HepG2 (cell line): ENCODE measurements around the gene PJA2. TPM values are rescaled to one million over a fixed set of nuclear protein-coding genes. Genes with fewer than 3 reads are reported as not detected.

Experiments
- AGO1 ChIP-seq: fragments of 200-400 bp; formaldehyde crosslinking; IDR thresholded peaks from 2 replicates; pipeline ENCODE4 v1.6.1; 2017; ENCODE audit warnings: mild to moderate bottlenecking, low read depth, low read length, moderate library complexity; ENCODE audit not compliant: poor library complexity, severe bottlenecking
- ARID5B ChIP-seq: IDR thresholded peaks from 2 replicates; pipeline ENCODE4 v1.4.0; 2020; ENCODE audit warnings: mild to moderate bottlenecking, missing genetic modification reagents
- BRD4 ChIP-seq: sonication (generic); formaldehyde crosslinking; IDR thresholded peaks from 2 replicates; pipeline ENCODE4 v1.4.0; 2020; ENCODE audit warnings: missing genetic modification reagents
- CEBPG ChIP-seq: IDR thresholded peaks from 2 replicates; pipeline ENCODE4 v1.6.1; 2016
- CENPX ChIP-seq: sonication (generic); formaldehyde crosslinking; IDR thresholded peaks from 2 replicates; pipeline ENCODE4 v1.9.0; 2021; ENCODE audit warnings: mild to moderate bottlenecking, missing genetic modification reagents, moderate library complexity
- DBP ChIP-seq: sonication (generic); formaldehyde crosslinking; IDR thresholded peaks from 2 replicates; pipeline ENCODE4 v1.4.0; 2020; ENCODE audit warnings: missing genetic modification reagents; ENCODE audit errors: not compliant biosample characterization
- ERF ChIP-seq: IDR thresholded peaks from 2 replicates; pipeline ENCODE4 v1.6.1; 2018; ENCODE audit warnings: missing biosample characterization, missing genetic modification reagents
- KDM1A ChIP-seq: IDR thresholded peaks from 2 replicates; pipeline ENCODE4 v1.6.1; 2016; ENCODE audit warnings: missing compliant biosample characterization
- KDM6A ChIP-seq: IDR thresholded peaks from 2 replicates; pipeline ENCODE4 v1.6.1; 2016; ENCODE audit warnings: low read depth
- POLR2A ChIP-seq, 2 experiments: IDR thresholded peaks; 2 replicates each; pipeline ENCODE4 v1.6.1; 2011; ENCODE audit warnings: low read depth in 2 of 2, low read length in 2 of 2, mild to moderate bottlenecking in 1 of 2, moderate library complexity in 1 of 2; ENCODE audit not compliant: insufficient read depth in 1 of 2
- RBAK ChIP-seq: sonication (generic); formaldehyde crosslinking; IDR thresholded peaks from 2 replicates; pipeline ENCODE4 v1.5.1; 2020; ENCODE audit warnings: mild to moderate bottlenecking, missing genetic modification reagents
- RFXAP ChIP-seq: sonication (generic); formaldehyde crosslinking; IDR thresholded peaks from 2 replicates; pipeline ENCODE4 v1.4.0; 2020; ENCODE audit warnings: missing genetic modification reagents, borderline replicate concordance
- SKI ChIP-seq: fragments of 450-650 bp; IDR thresholded peaks from one replicate; pipeline ENCODE4 v1.6.1; 2018; ENCODE audit warnings: mild to moderate bottlenecking; ENCODE audit not compliant: partially characterized antibody
- SNRNP70 ChIP-seq: fragments of 200-400 bp; formaldehyde crosslinking; IDR thresholded peaks from 2 replicates; pipeline ENCODE4 v1.6.1; 2017; ENCODE audit warnings: mild to moderate bottlenecking, low read depth, low read length, moderate library complexity
- SP2 ChIP-seq: sonication (generic); formaldehyde crosslinking; IDR thresholded peaks from 2 replicates; pipeline ENCODE4 v1.5.1; 2020; ENCODE audit warnings: mild to moderate bottlenecking, missing genetic modification reagents
- ZC3H13 ChIP-seq: sonication (generic); formaldehyde crosslinking; IDR thresholded peaks from 2 replicates; pipeline ENCODE4 v1.8.1; 2023; ENCODE audit warnings: mild to moderate bottlenecking, missing genetic modification reagents, moderate library complexity
- ZFP1 ChIP-seq: IDR thresholded peaks from 2 replicates; pipeline ENCODE4 v1.6.1; 2016
- ZNF234 ChIP-seq: sonication (generic); formaldehyde crosslinking; conservative IDR thresholded peaks from 2 replicates; pipeline ENCODE4 v1.5.1; 2020; ENCODE audit warnings: mild to moderate bottlenecking, missing genetic modification reagents
- ZNF333 ChIP-seq: sonication (generic); formaldehyde crosslinking; IDR thresholded peaks from 2 replicates; pipeline ENCODE4 v1.4.0; 2020; ENCODE audit warnings: mild to moderate bottlenecking, missing genetic modification reagents, borderline replicate concordance
- ZNF33B ChIP-seq: sonication (generic); formaldehyde crosslinking; IDR thresholded peaks from 2 replicates; pipeline ENCODE4 v1.5.1; 2020; ENCODE audit warnings: mild to moderate bottlenecking, missing genetic modification reagents
- ZNF446 ChIP-seq: sonication (generic); formaldehyde crosslinking; IDR thresholded peaks from 2 replicates; pipeline ENCODE4 v1.5.0; 2020; ENCODE audit warnings: mild to moderate bottlenecking, missing genetic modification reagents
- ZNF607 ChIP-seq: sonication (generic); formaldehyde crosslinking; IDR thresholded peaks from 2 replicates; pipeline ENCODE4 v1.5.1; 2020; ENCODE audit warnings: missing genetic modification reagents, mild to moderate bottlenecking, borderline replicate concordance
- ZNF7 ChIP-seq: IDR thresholded peaks from 2 replicates; pipeline ENCODE4 v1.6.1; 2016; ENCODE audit warnings: missing biosample characterization, missing genetic modification reagents
- ZNF891 ChIP-seq: sonication (generic); formaldehyde crosslinking; IDR thresholded peaks from 2 replicates; pipeline ENCODE4 v1.5.0; 2020; ENCODE audit warnings: mild to moderate bottlenecking, missing genetic modification reagents
- ZXDC ChIP-seq: sonication (generic); formaldehyde crosslinking; IDR thresholded peaks from 2 replicates; pipeline ENCODE4 v1.5.0; 2020; ENCODE audit warnings: mild to moderate bottlenecking, missing genetic modification reagents
- polyA plus RNA-seq, 8 experiments: library from polyadenylated mRNA; depleted of rRNA in 3 of 8; stranded (reverse) in 7 of 8; unstranded in 1 of 8; fragments of >200 nt; fragmentation: Illumina TruSeq in 4 of 8; extraction: Trizol in 4 of 8; gene quantifications; 2 replicates each; pipeline versions ENCODE4 v1.2.1 to v1.2.3, GENCODE V29; 2011 to 2016; ENCODE audit warnings: low read depth in 4 of 8, missing spikeins in 1 of 8, mixed read lengths in 1 of 8; ENCODE audit not compliant: insufficient read depth in 1 of 8
- total RNA-seq, 5 experiments: library from RNA; depleted of rRNA; stranded (reverse); fragments of >200 nt; fragmentation: Illumina TruSeq; extraction: Trizol; gene quantifications; 2 replicates each; pipeline ENCODE4 v1.2.3, GENCODE V29; 2016; ENCODE audit warnings: low read depth in 1 of 5

PJA2 gene
- total and polyA plus RNA-seq, 2 of the 13 experiments (the other 11 are each of a cell fraction or from before 2014, with no cell fraction given), result 39.4 to 41.4 TPM

- TF ChIP-seq ARID5B (no peak), SNRNP70 (no peak), CENPX (CRISPR knock-in tag) (no peak), ZNF33B (CRISPR knock-in tag) (no peak), KDM6A (CRISPR knock-in tag) (no peak), ZNF446 (CRISPR knock-in tag) (no peak), SKI (peak; percentile 69), KDM1A (CRISPR knock-in tag) (no peak), BRD4 (CRISPR knock-in tag) (no peak), RFXAP (peak; percentile 98), ZFP1 (CRISPR knock-in tag) (no peak), AGO1 (no peak), ZNF7 (CRISPR knock-in tag) (0 out of 2 replicates have a peak, but pooled peaks have one; percentile 44), SP2 (CRISPR knock-in tag) (peak; percentile 93), ERF (no peak; the same call in 1 of the 2 replicates), ZNF234 (CRISPR knock-in tag) (no peak), ZNF607 (CRISPR knock-in tag) (peak; percentile 51; the same call in 1 of the 2 replicates), RBAK (no peak), ZXDC (CRISPR knock-in tag) (no peak), ZNF891 (CRISPR knock-in tag) (no peak), POLR2A (IDR thresholded peaks at IDR 0.05; ENCODE audit: insufficient read depth in 1 of 2, low read depth in 2 of 2, low read length in 2 of 2) (peak in 1 of 2 experiments; percentile 55; a peak in 2 of 4 replicates), ZC3H13 (no peak), CEBPG (no peak), ZNF333 (CRISPR knock-in tag) (no peak), DBP (CRISPR knock-in tag) (no peak)
These were observed at the start of gene PJA2 (continued) for GRCh38 chr5:109409844-109410388.
